Measurements from ENCODE around the gene ABCB6.

- TF ChIP-seq EZH2 (IDR thresholded peaks at IDR 0.05; ENCODE audit: low read length), result no peak
- TF ChIP-seq CTCF (optimal IDR thresholded peaks at IDR 0.05 in 1 of 3, IDR thresholded peaks at IDR 0.05 in 1 of 3, conservative IDR thresholded peaks at IDR 0.05 in 1 of 3; ENCODE audit: extremely low read depth in 1 of 3, insufficient read depth in 2 of 3, low read length in 3 of 3), result no peak
Measured at GRCh38 chr2:219243291-219243761, 24.6 kb upstream of the ABCB6 start.
